NB4 (cell line): ENCODE results near the gene PPIB.
"Not testable (repeated sequence)": the region's sequence is repeated elsewhere in the genome, so short reads cannot be mapped to it uniquely, and the experiment has no call there.

ENCODE experiments used
- DNase-seq: peaks from one replicate; pipeline ENCODE4 v3.0.0; 2010; ENCODE audit warnings: low read depth
- H3K4me3 ChIP-seq: one replicate; pipeline ENCODE4 v1.5.1; 2011; ENCODE audit warnings: mild to moderate bottlenecking, low read depth, low read length, moderate library complexity
- CTCF ChIP-seq: IDR thresholded peaks from one replicate; pipeline ENCODE4 v1.5.1; 2012; ENCODE audit warnings: low read depth, low read length
- MAX ChIP-seq: IDR thresholded peaks from 2 replicates; pipeline ENCODE4 v1.6.1; 2011; ENCODE audit warnings: low read depth, low read length
- MYC ChIP-seq: IDR thresholded peaks from 2 replicates; pipeline ENCODE4 v1.6.1; 2011; ENCODE audit warnings: low read depth, low read length
- POLR2A ChIP-seq: IDR thresholded peaks from 2 replicates; pipeline ENCODE4 v1.6.1; 2011; ENCODE audit warnings: mild to moderate bottlenecking; ENCODE audit not compliant: insufficient read length; ENCODE audit errors: extremely low read depth

Gene PPIB

GRCh38 chr15:64122444-64122843, 40.4 kb downstream of the PPIB start:
- no peak for DNase-seq
- H3K4me3 ChIP-seq = no peak overlapping the region
- no peak for TF ChIP-seq MYC
- no peak for TF ChIP-seq MAX
- no peak for TF ChIP-seq CTCF
- TF ChIP-seq POLR2A = no peak

GRCh38 chr15:64121614-64122013, 41.2 kb downstream of the PPIB start:
- DNase-seq = no peak
- TF ChIP-seq MYC (no peak), POLR2A (no peak), MAX (no peak), CTCF (no peak)

GRCh38 chr15:64120322-64120721, 42.5 kb downstream of the PPIB start:
- DNase-seq = not testable (repeated sequence)

More at GRCh38 chr15:64121614-64122013, 41.2 kb downstream of the PPIB start:
- H3K4me3 ChIP-seq = no peak overlapping the region

GRCh38 chr15:64117759-64118487, 44.9 kb downstream of the PPIB start:
- no peak for DNase-seq
- H3K4me3 ChIP-seq = no peak overlapping the region
- TF ChIP-seq POLR2A (no peak), MAX (no peak), CTCF (no peak), MYC (no peak)

More at GRCh38 chr15:64120322-64120721, 42.5 kb downstream of the PPIB start:
- not testable (repeated sequence) for H3K4me3 ChIP-seq

- peak; percentile 65 for DNase-seq
- TF ChIP-seq POLR2A (no peak), CTCF (no peak), MAX (no peak), MYC (no peak)
- H3K4me3 ChIP-seq = no peak overlapping the region
Observed at GRCh38 chr15:64112904-64113303, 49.9 kb downstream of the PPIB start.

- TF ChIP-seq CTCF (no peak), POLR2A (no peak), MAX (no peak), MYC (no peak)
- no peak overlapping the region for H3K4me3 ChIP-seq
- no peak for DNase-seq
Observed at GRCh38 chr15:64112073-64112772, 50.6 kb downstream of the PPIB start.
